Measurements from ENCODE around the gene RPP21.
A peak's percentile ranks its signal among the peaks of the same experiment; 100 is the strongest.

RPP21 gene

GRCh38 chr6:30344868-30345671 is at the start of gene RPP21:
Gene RPP21, plus strand, starts transcription at chr6:30345156. Its CDS starts 16 bp downstream, at chr6:30345172.
- DNase-seq (ENCODE audit: low spot score), result peak; percentile 91

- DNase-seq (ENCODE audit: low spot score), result no peak
These were observed 49.1 kb upstream of the RPP21 start for GRCh38 chr6:30295837-30296236.

- no peak for DNase-seq (ENCODE audit: low spot score)
These were observed 41.0 kb upstream of the RPP21 start for GRCh38 chr6:30304002-30304401.

GRCh38 chr6:30311101-30311500 is 33.9 kb upstream of the RPP21 start:
- no peak for DNase-seq (ENCODE audit: low spot score)

- DNase-seq (ENCODE audit: low spot score), result no peak
These were observed 33.3 kb upstream of the RPP21 start for GRCh38 chr6:30311671-30312070.

GRCh38 chr6:30312266-30312665 is 32.7 kb upstream of the RPP21 start:
- DNase-seq (ENCODE audit: low spot score), result no peak

- no peak for DNase-seq (ENCODE audit: low spot score)
These were observed 32.2 kb upstream of the RPP21 start for GRCh38 chr6:30312676-30313321.

- no peak for DNase-seq (ENCODE audit: low spot score)
These were observed 29.8 kb upstream of the RPP21 start for GRCh38 chr6:30315156-30315555.

- no peak for DNase-seq (ENCODE audit: low spot score)
These were observed 26.9 kb upstream of the RPP21 start for GRCh38 chr6:30317913-30318589.

GRCh38 chr6:30319146-30319835 is 25.7 kb upstream of the RPP21 start:
- DNase-seq (ENCODE audit: low spot score), result no peak

- no peak for DNase-seq (ENCODE audit: low spot score)
These were observed 23.1 kb upstream of the RPP21 start for GRCh38 chr6:30321692-30322388.

- DNase-seq (ENCODE audit: low spot score), result no peak
These were observed 22.1 kb upstream of the RPP21 start for GRCh38 chr6:30322527-30323501.

- DNase-seq (ENCODE audit: low spot score), result no peak
These were observed 21.1 kb upstream of the RPP21 start for GRCh38 chr6:30323806-30324205.

GRCh38 chr6:30325150-30325872 is 19.6 kb upstream of the RPP21 start:
- no peak for DNase-seq (ENCODE audit: low spot score)

- DNase-seq (ENCODE audit: low spot score), result no peak
These were observed 19.0 kb upstream of the RPP21 start for GRCh38 chr6:30325873-30326525.

- peak; percentile 93 for DNase-seq (ENCODE audit: low spot score)
These were observed 18.3 kb upstream of the RPP21 start, which contains the start of gene TRIM39 for GRCh38 chr6:30326526-30327231. Gene TRIM39, plus strand, starts transcription at chr6:30326927. Its CDS starts 2,391 bp downstream, at chr6:30329318.

GRCh38 chr6:30327232-30327746 is 17.7 kb upstream of the RPP21 start:
- no peak for DNase-seq (ENCODE audit: low spot score)

- no peak for DNase-seq (ENCODE audit: low spot score)
These were observed 16.6 kb upstream of the RPP21 start for GRCh38 chr6:30328397-30328796.

Measured in left forelimb (tissue), 1 donor.